Stimulated activated CD4-positive, alpha-beta T cell treated with anti-CD3 and anti-CD28 coated beads, Interleukin-12 subunit alpha, Interleukin-12 subunit beta, amount 100 ng/mL, for 4 hours (primary cell): Measurements from ENCODE around the gene ZP4.
"Not testable (repeated sequence)": the region's sequence is repeated elsewhere in the genome, so short reads cannot be mapped to it uniquely, and the experiment has no call there.

Experiments used
- DNase-seq: peaks from one replicate; pipeline ENCODE4 v3.0.0-alpha.2; 2020

The ZP4 gene

DNA sequence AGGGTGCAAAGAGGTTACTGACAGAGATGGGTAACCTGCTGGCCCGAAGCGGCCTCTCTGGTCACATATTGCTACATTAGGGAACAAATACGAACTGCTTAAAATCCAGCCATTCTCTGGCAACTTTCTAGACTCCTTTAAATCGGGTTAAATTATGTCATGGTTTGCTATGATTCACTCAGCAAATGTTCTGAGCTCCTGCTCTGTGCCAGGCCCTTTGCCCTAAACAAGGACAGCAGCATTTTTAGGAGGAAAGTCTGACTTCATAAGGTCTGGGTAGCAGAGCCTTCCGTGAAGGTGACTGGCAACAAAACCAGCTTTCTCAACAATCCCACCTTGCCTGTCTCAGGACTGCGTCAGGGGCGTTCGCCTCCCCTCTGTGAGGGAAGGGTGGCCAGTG lies 15.4 kb downstream of the ZP4 start:
- no peak for DNase-seq

DNA sequence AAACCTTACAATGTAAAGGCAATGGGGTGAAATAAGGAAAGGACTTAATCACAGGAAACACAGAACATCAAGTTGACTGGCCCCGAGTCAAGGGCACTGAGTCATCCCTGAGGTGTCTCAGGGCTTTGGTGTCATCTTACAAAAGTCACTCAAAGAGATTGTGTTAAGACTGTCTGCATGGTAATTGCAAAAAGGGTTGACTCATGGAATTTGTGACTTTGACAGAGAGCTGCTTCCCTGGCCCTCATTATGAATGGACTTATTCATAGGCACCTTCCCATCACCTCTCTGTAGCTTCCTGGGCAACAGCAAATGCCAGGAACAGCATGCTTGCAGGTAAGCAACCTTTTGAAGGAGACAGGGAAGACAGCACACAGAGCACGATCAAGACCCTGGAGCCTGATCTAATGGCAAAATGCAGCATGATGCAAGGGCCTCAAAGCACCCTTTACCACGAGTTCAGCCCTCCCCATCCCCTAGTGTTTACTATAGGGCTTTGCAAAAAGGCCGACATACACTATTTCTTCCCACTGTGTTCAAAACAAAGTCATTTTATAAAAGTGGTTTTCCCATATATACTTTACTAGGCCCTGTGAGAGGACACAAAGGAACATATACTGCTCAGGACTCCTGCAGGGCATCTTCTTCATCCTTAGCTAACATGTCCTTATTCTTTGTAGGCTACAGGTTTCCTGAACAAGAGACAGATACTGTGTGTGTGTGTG lies 17.1 kb downstream of the ZP4 start:
- no peak for DNase-seq

DNA sequence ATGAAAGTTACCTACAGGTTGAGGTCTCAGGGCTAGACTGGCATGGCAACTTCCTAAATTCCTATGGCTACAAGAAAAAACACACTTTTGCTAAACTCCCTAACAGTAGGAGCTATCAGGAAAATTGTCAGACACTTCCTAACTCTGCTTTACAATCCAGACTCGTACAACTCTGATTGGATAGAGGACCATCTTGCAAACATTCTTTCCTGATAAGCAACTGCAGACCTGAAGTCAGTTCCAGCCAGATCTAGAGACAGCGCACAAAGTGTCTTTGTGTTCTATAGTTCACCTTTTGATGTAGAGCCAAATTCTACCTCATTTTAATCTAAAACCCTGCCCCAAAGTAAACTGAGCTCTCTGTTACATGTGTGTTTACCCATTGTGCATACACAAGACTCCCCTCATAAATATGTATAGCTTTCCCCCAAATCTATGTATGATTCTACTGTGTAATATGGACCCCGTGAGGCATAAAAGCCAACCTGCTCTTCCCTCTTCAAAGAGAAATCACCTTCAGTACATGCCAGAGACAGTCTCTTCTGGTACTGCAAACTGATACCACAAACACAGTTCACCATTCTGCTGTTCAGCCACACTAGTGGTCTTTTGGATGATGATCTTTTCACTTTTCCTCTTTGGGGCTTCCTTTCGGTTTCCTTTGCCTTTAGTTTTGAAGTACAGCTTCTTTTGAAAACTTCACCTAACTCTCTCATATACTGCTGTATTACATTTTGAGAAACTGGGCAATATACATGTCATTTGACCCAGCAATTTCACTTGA lies 21.7 kb downstream of the ZP4 start:
- DNase-seq: no peak

DNA sequence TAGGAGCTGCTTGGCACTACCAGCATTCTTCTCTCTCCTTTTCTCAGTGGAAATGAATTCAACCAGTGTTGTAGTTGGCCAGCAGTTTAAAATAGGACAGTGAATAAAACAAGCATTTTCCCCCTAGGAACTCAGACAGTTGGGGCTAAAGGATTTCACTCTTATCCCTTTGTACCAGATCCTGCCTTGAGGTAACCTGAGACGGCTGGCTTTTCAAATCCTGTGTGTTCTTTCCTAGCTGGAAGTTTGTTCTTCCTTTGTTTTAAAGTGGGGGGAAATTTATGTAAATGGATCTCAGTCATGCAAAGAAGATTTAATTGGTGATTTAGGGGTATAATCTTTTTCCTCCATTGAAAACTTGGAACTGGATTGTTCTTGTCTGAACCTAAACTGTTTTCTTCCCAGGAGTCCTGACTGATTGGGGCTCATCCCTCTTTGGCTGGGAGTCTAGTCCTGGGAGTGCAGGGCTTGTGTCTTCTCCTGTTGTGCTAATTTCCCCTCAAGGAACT lies 23.3 kb downstream of the ZP4 start:
- DNase-seq: no peak

DNA sequence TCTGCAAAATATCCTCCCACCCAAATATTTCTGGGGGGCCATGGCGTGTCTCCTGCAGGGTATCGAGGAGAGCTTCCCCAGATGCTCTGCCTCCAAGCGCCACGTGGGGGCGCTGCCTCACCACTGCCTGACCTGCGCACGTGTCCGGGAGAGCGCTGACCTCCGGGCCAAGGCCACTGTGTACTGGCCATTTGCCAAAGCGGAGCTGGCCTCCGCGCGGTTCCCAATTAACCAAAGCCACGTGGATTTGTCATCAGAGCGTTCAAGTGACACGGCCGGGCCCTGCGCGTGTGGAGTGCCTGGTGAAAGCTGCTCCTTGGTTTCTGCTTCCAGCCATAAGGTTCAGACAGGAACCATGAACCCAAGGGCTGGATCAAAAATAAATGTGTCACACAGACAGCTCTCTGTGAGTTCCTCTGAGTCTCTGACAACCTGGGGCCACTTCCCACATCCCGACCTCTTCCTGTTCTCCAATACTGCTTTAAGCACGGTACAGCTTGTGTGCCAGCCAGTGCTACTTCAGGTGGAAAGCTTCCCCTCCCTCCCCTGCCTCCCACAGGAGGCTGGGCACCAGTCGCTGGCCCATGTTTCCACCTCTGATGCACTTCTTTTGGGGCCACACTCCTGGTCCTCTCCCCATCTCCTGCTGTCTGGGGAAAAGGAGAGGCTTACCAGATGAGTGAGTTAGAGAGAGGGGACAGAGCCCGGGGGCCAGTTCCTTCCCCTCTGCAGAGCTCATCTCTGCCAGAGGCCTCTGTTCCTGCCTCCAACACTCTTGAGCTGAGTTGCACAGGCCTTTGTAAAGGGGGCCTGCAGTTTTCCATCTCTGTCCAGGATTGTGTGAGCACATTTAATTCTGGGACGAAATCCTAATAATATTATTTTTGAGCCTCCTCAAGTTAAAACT lies 26.1 kb downstream of the ZP4 start:
- no peak for DNase-seq

DNA sequence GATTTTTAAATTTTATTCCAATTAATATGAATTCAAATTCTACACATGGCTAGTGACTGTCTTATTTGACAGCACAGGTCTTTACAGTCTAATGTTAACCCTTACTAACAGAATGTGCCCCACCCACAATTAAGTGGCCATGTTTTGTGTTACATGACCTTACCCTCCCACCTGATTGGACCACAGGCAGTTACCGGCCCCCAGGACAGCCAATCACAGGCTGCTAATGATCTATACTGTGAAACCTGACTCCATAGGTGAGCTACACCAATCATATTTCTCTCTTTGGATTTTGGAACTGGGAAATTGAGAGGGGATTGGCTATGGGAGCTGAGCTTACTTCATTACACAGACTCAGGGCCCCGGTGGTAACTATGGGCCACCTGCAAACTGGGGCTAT lies 27.5 kb downstream of the ZP4 start:
- no peak for DNase-seq

DNA sequence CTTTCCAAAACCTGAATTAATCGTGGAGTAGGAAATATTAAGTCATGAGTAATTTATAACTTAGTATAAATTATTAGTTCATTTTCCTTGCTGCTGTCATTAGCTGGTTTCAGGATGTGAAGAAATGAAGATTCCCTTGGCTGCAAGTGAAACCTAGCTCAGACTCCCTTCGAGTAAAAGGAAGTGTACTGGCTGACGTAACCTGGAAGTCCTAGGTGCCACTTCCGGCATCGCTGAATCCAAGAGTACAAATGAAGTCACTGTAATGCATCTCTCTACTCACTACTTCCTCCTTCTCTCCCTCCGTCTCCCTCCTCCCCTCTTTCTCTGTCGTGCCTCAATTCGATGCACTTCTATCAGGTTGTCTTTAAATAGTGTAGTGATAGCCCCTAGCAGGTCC lies 28.8 kb downstream of the ZP4 start:
- DNase-seq: no peak

DNA sequence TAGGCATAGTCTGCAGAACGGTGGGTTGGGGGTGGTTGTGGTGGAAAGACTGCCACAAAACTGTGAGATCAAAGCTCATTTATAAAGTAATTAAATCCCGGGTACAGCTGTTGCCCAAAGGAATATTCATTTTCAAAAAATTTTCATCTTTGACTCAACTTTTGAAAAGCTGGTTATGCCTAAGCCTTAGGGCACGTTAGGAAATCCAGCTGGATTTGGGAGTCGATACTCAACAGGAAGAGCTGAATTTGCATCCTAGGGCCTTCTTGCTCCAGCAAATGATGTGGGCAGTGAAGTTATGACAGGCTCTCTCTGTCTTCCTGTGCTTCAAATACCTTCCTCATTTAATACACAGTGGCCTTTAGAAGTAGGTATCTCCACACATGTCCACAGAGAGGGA lies 31.7 kb downstream of the ZP4 start:
- DNase-seq: no peak

DNA sequence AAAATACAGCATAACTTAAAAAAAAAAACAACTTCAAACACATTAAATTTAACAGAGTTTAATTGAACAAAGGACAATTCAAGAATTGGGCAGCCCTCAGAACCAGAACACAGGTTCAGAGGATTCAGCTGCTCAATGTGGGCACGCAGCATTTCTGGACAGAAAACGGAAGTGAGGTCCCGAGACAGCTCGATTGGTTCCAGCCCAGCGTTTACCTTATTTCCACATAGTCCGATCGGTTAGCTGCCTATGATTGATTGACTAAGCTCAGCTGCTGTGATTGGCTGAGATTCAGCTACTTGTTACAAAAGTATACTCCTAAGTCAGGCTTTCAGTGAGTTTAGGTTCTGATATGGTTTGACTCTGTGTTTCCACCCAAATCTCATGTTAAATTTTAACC lies 33.3 kb downstream of the ZP4 start:
- DNase-seq: no peak

DNA sequence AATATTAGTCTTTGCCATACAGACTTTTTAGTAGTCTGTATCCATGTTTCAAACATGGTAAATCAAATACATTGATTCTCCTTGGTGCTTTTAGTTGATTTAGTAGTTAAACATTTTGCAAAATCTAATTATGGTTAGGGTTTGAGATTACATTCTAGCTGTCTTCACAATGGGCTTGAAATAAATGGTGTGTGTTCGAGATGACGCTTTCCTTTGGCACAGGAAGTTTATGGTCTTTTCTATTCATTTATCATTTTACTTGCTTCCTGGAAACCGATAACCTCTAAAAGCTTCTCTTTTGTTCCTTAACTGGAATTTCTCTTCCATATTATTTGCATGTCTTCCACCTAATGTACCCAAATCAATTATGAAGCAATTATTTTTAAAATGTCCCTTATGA lies 38.4 kb downstream of the ZP4 start:
- DNase-seq: no peak

DNA sequence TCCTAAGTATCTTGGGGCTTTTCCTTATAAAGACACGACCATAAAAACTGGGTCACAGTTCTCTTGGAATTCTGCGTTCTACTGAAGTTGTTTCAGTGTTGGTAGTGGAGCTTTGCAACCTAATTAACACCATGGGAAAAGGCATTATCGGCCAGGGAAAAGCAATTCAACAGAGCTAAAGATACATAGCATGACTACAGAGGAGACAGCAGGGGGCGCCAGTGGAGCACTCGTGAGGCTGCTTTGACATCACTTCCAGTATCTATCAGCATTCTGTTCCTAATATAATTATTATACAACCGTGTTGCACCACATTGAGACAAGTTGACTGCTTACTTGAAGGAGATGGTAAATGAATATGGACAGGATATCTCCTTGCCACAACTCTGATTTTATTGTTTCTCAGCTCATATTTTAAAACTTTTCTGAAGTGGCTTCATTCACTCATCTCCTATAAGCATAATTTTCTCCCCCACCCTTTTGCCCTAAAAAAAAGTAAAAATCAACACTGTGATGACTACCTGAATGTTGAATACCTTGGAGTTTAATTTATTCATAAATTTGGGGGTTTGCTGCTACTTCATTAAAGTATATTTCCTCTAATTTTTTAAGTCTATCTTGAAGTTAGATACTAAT lies 39.4 kb downstream of the ZP4 start:
- no peak for DNase-seq

DNA sequence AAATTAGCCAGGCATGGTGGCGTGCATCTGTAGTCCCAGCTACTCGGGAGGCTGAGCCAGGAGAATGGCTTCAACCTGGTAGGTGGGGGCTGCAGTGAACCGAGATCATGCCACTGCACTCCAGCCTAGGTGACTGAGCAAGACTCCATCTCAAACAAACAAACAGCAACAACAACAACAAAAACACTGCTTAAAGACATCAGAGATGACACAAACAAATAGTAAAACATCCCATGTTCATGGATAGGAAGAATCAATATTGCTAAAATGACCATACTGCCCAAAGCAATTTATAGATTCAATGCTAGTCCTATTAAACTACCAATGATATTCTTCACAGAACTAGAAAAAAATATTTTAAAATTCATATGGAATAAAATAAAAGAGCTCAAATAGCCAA lies 47.2 kb downstream of the ZP4 start:
- not testable (repeated sequence) for DNase-seq

DNA sequence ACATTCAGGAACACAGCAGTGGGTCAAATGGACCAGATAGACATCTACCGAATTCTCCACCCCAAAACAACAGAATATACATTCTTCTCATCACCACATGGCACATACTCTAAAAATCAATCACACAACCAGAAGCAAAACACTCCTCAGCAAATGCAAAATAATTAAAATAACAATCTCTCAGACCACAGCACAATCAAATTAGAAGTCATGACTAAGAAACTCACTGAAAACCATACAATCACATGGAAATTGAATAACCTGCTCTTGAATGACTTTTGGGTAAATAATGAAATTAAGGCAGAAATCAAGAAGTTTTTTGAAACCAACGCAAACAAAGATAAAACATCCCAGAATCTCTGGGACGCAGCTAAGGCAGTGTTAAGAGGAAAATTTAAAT lies 49.2 kb downstream of the ZP4 start:
- no peak for DNase-seq

DNA sequence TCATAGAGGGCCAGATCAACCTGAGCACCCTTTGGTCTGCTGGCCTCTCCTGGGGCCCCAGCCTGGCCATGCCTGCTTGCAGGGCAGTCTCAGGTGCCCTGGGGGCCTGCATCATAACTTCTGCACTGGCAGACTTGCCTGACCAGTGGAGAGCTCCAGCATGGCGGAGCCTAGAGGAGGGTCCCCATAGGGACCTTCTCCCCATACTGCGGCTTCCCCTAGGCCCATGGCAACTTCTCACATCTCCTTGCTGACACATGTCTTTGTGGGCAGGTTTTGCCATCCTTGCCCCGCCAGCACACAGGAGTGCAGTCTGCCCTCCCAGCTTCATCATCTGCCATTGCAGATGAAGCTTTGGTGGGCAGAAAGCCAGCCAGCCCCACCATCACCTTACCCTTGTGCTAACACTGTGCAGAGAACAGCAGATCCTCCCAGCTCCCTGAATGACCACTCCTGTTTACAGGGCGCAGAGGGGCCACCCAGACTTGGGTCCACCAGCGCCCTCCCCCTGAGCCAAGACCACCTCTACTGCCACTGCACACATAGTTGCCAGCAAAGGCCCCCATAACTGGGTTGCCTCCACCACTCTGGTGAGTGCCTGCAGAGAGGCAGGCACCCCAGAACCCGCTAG lies 51.7 kb downstream of the ZP4 start:
- DNase-seq: no peak

DNA sequence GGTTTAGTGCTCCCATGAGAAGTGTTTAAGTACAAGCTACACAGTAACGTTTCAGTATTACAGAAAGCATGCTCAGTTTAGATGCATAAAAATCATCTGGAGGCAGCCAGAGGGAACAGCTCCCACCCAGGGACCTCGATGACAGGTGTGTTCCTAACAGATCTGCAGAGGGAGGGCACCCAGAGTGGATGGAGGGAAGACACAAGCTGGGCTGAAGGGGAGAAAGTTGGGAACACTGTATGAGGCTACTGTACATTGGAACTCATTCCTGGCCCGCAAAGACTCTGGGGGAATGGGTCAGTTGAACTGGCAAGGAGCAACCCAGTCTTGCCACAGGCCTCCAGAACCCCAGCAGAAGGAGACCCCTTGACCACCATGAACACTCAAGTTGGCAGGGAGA lies 52.4 kb downstream of the ZP4 start:
- no peak for DNase-seq

DNA sequence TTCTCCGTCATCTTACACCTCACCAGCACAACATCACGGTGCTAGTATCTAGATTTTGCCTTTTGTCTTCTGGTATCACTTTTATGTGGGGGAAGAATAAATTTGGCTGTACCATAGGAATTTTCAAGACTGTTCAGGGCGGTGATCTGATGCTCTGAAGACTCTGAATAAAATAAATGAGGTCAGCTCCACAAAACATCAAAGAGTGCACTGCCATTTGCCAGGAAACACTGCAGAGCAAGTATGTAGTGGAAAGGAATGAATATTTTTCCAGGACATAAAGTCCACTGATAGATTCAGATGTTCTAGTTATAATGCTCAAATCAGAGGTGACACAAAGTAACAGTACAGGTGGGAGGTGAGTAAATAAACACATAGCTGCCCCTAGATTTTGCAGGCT lies 56.3 kb downstream of the ZP4 start:
- no peak for DNase-seq

DNA sequence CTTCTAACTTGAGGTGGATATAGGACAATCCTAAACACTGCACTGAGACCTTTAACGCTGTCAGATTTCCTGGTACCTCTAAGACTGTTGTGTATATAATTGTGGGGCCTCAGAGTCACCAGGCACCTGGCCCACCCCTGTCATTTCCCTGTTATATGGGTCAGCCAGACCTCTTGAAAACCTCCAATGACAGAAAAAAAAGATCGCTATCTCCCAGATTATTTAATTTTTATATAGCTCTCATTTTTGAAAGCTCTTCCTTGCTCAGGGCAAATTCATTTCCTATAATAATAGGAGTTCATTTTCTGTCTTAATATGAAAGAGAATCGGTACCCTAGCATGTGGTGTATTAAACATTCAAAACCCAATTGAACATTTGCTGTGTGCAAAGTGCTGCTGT lies 56.7 kb downstream of the ZP4 start:
- no peak for DNase-seq

DNA sequence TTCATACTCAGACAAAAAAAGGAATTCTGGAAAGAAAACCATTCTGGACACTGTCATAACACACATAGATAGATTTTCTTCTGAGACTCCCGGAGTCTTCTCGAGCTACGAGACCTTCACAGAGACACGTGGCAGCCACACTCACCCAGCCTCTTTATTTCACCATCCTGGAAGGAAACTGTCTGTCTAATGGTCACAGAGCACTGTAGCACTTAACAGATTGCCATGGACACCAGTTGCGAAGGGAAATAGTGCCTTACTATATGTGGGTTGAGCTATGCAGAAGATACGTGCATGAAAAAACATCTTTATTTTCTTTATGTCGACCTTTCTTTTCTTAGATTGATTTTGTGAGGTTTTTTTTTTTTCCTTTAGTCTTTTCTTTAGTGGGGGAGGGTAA lies 57.9 kb downstream of the ZP4 start:
- DNase-seq: no peak
